Panc1 (cell line): Measurements from ENCODE around the gene KHDRBS2. TPM values are rescaled to one million over a fixed set of nuclear protein-coding genes. Genes with fewer than 3 reads are reported as not detected.

Experiments
- ATAC-seq: fragments of 200-7000 bp; cut with Tn5 transposase; 2 replicates; pipeline ENCODE4 v1.9.1; 2020; ENCODE audit warnings: mild to moderate bottlenecking, moderate library complexity
- BruUV-seq: library from RNA; stranded (reverse); fragments of 400-500 nt; replicated peaks from 2 replicates; lab custom pipeline; 2021; lab: Mats Ljungman, UMichigan
- CTCF ChIA-PET: fragments of 300-600 bp; sonication (Branson Sonifier 250); formaldehyde crosslinking; loops from one replicate; lab custom pipeline; 2022; ENCODE audit warnings: antibody characterized with exemption; lab: Charles Lee
- POLR2A ChIA-PET: fragments of 300-600 bp; sonication (Branson Sonifier 250); formaldehyde crosslinking; loops from one replicate; lab custom pipeline; 2022; ENCODE audit warnings: antibody characterized with exemption; lab: Charles Lee
- DNase-seq: peaks from one replicate; pipeline ENCODE4 v3.0.0-alpha.2; 2010; ENCODE audit warnings: low read depth, low spot score
- H3K27ac ChIP-seq: 2 replicates; pipeline ENCODE4 v1.5.1; 2011; ENCODE audit warnings: mild to moderate bottlenecking, low read length, inconsistent platforms
- H3K27me3 ChIP-seq: fragments of 200-500 bp; sonication (Bioruptor generic); 2 replicates; pipeline ENCODE4 v1.6.0; 2014; ENCODE audit warnings: low read length, inconsistent platforms; ENCODE audit not compliant: control insufficient read depth, insufficient read depth
- H3K36me3 ChIP-seq: fragments of 200-500 bp; sonication (Bioruptor generic); 2 replicates; pipeline ENCODE4 v1.5.1; 2014; ENCODE audit warnings: inconsistent platforms, mild to moderate bottlenecking, low read length, moderate library complexity; ENCODE audit not compliant: control insufficient read depth, insufficient read depth
- H3K4me1 ChIP-seq: 2 replicates; pipeline ENCODE4 v1.5.1; 2011; ENCODE audit warnings: inconsistent platforms, mild to moderate bottlenecking, low read length, moderate library complexity; ENCODE audit not compliant: control insufficient read depth, insufficient read depth
- H3K4me3 ChIP-seq, 2 experiments: 2 replicates each; pipeline ENCODE4 v1.5.1; 2011 to 2012; ENCODE audit warnings: low read depth in 2 of 2, low read length in 2 of 2, mild to moderate bottlenecking in 2 of 2, inconsistent platforms in 1 of 2, moderate library complexity in 1 of 2
- H3K9me3 ChIP-seq: fragments of 200-500 bp; sonication (Bioruptor generic); 2 replicates; pipeline ENCODE4 v1.5.1; 2014; ENCODE audit warnings: low read depth, mild to moderate bottlenecking, inconsistent platforms, low read length, moderate library complexity; ENCODE audit not compliant: control insufficient read depth, insufficient read depth
- CTCF ChIP-seq: fragments of 450-650 bp; IDR thresholded peaks from 2 replicates; pipeline ENCODE4 v1.5.1; 2017; ENCODE audit warnings: mild to moderate bottlenecking
- POLR2AphosphoS5 ChIP-seq: IDR thresholded peaks from 2 replicates; pipeline ENCODE4 v1.6.1; 2012; ENCODE audit warnings: mild to moderate bottlenecking, low read depth, low read length, moderate library complexity
- REST ChIP-seq, 2 experiments: IDR thresholded peaks; 2 replicates each; pipeline ENCODE4 v1.6.1; 2011 to 2012; ENCODE audit warnings: low read depth in 2 of 2, control low read depth in 1 of 2, low read length in 1 of 2, mild to moderate bottlenecking in 1 of 2, moderate library complexity in 1 of 2; ENCODE audit not compliant: insufficient read depth in 1 of 2
- SIN3A ChIP-seq: IDR thresholded peaks from 2 replicates; pipeline ENCODE4 v1.6.1; 2012; ENCODE audit warnings: low read depth, mild to moderate bottlenecking, low read length, moderate library complexity, borderline replicate concordance; ENCODE audit not compliant: insufficient read depth
- TCF7L2 ChIP-seq: IDR thresholded peaks from 2 replicates; pipeline ENCODE4 v1.6.1; 2011; ENCODE audit warnings: mild to moderate bottlenecking, low read depth, low read length, inconsistent platforms
- in situ Hi-C: cut with HindIII; loops from 2 replicates; pipeline ENCODE4 v1.10.0; 2016; ENCODE audit warnings: low sequenced_read_pairs, low pct_unique_long_range_greater_than_20kb
- intact Hi-C: fragments of 100-400 bp; cut with micrococcal nuclease; formaldehyde crosslinking; loops from one replicate; pipeline ENCODE4 v1.10.0; 2022; ENCODE audit not compliant: unreplicated experiment
- total RNA-seq: library from RNA; stranded (reverse); gene quantifications from one replicate; pipeline ENCODE4 v1.2.1, GENCODE V29; 2021; ENCODE audit not compliant: unreplicated experiment

Gene KHDRBS2
- total RNA-seq, 1 experiment from 2014 or later = not detected

- intact Hi-C loops = no loop called here
- Histone ChIP-seq H3K4me3 (no peak overlapping the region), H3K9me3 (peaks cover 24% of the 10 kb centered on the region), H3K27ac (no peak overlapping the region), H3K36me3 (no peaks in the 10 kb centered on the region), H3K4me1 (no peaks in the 10 kb centered on the region), H3K27me3 (no peaks in the 10 kb centered on the region)
- CTCF ChIA-PET = no interaction called here
- TF ChIP-seq CTCF (no peak), REST (IDR thresholded peaks at IDR 0.05; ENCODE audit: insufficient read depth in 1 of 2, low read depth in 2 of 2, low read length in 1 of 2) (no peak), TCF7L2 (no peak), POLR2AphosphoS5 (no peak), SIN3A (no peak)
- ATAC-seq (no peak), DNase-seq (no peak)
- in situ Hi-C loops = no loop called here
- POLR2A ChIA-PET = no interaction called here
- no TSS peak for BruUV-seq
Observed at GRCh38 chr6:61949971-61950370, 336.1 kb downstream of the KHDRBS2 start.

GRCh38 chr6:61949161-61949560, 336.9 kb downstream of the KHDRBS2 start:
- Histone ChIP-seq H3K27me3 (no peaks in the 10 kb centered on the region), H3K36me3 (no peaks in the 10 kb centered on the region), H3K4me1 (no peaks in the 10 kb centered on the region), H3K4me3 (no peak overlapping the region), H3K27ac (no peak overlapping the region), H3K9me3 (peaks cover 24% of the 10 kb centered on the region)
- DNase-seq = no peak
- no TSS peak for BruUV-seq
- ATAC-seq = no peak
- ChIA-PET POLR2A (interaction anchor here (0.7 kb wide), 1 partner anchor 44 kb away, joined by 5 read pairs; no protein-coding TSS in a partner anchor), CTCF (no interaction called here)
- in situ Hi-C loops = no loop called here
- intact Hi-C loops = no loop called here
- TF ChIP-seq SIN3A = no peak
- no peak for TF ChIP-seq TCF7L2
- no peak for TF ChIP-seq CTCF
- no peak for TF ChIP-seq REST (IDR thresholded peaks at IDR 0.05; ENCODE audit: insufficient read depth in 1 of 2, low read depth in 2 of 2, low read length in 1 of 2)
- TF ChIP-seq POLR2AphosphoS5 = no peak
